Measurements from ENCODE around the gene LARP1B.

DNA sequence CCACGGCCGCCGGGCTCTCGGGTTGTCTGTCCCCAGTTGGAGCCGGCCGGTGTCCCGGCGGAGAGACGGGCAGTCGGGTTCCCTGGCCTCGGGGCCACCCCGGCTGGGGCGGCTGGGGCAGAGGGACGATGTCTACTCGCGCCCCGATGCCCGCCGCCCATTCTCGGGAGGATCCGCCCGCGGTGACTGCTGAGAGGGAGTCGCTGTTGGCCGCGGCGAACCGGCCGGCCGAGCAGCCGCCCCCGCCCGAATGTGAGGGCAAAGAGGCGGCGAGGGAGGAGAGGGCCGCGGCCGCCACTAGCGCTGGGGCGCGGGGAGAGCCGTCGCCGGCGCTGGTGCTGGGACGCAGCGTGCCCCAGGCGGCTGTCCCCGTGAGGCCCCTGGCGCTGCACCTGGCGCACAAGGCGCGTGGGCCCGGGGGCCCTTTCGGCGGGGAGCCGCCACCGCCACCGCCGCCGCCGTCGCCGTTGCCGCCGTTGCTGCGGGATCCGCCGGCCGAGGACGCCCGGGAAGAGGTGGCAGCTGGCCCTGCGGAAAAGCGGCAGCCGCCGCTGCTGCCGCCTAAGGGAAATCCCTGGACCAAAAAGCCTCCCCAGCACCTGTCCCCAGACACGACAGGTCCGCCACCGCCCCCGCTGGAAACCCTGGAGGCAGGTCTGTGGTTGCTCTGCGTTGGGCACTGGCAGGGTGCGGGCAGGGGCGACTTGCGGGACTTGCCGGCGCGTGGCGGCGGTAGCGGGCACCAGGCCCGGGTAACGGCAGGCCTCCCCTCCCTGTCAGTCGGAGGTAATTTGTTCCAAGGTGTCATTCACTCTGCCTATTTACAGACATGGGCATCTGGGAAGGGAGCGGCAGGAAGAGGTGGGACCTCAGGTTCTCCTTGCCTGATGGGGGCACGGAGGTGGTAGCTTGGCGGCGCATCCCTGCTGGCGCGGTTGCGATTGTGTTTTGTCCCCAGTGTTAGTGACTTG lies 739 bp downstream of the LARP1B start:
- TF ChIP-seq, protein P1, sequence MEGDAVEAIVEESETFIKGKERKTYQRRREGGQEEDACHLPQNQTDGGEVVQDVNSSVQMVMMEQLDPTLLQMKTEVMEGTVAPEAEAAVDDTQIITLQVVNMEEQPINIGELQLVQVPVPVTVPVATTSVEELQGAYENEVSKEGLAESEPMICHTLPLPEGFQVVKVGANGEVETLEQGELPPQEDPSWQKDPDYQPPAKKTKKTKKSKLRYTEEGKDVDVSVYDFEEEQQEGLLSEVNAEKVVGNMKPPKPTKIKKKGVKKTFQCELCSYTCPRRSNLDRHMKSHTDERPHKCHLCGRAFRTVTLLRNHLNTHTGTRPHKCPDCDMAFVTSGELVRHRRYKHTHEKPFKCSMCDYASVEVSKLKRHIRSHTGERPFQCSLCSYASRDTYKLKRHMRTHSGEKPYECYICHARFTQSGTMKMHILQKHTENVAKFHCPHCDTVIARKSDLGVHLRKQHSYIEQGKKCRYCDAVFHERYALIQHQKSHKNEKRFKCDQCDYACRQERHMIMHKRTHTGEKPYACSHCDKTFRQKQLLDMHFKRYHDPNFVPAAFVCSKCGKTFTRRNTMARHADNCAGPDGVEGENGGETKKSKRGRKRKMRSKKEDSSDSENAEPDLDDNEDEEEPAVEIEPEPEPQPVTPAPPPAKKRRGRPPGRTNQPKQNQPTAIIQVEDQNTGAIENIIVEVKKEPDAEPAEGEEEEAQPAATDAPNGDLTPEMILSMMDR (IDR thresholded peaks at IDR 0.05), result peak; percentile 33
- no peak for TF ChIP-seq TCF7L2 (IDR thresholded peaks at IDR 0.05; ENCODE audit: low read depth, low read length)
- TF ChIP-seq POLR2AphosphoS5 (IDR thresholded peaks at IDR 0.05; ENCODE audit: low read depth, low read length), result no peak

Measured in Panc1 (cell line).